Measurements from ENCODE around the gene CHL1.

Gene CHL1

GRCh38 chr3:399647-400046 lies 203.1 kb downstream of the CHL1 start:
- no peak for DNase-seq (ENCODE audit: low spot score)

DNA sequence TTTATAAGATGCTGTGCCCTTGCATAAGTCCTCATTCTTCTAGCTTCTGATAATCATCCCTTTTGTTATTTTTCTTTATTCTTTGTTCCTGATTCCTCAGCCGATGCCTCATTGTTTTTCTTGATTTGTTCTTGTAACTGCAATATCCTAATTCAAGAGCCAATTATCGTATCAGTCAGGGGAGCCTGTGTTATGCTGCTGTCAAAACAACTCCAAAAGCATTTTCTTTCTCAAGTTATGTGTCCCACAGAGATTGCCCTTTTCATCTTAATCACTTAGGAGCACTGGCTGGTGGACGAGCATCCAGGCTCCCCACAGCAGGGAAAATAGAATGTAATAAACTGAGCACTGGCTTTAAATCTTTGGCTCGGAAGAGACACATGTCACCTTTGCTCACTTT lies 207.3 kb downstream of the CHL1 start:
- no peak for DNase-seq (ENCODE audit: low spot score)

- DNase-seq (ENCODE audit: low spot score) = no peak
Measured at GRCh38 chr3:409011-409410, 212.4 kb downstream of the CHL1 start.

DNA sequence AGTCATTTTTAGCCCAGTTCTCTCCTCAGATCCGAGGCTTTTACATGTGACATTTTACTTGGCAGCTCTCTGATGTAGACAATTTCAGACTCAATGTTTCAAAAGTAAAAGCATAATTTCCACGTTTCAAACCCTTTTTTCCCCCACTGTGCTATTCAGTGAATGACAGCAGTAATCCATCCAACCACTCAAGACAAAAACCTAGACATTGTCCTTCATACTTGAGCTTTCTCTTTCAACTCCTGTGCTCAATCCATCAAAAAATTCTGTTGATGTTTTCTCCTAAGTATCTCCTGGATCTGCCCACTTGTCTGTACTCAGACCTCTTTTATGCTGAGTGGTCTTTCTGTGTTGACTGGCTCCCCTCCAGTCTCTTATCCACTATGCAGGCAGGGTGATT lies 214.7 kb downstream of the CHL1 start:
- DNase-seq (ENCODE audit: low spot score) = no peak

- no peak for DNase-seq (ENCODE audit: low spot score)
Measured at GRCh38 chr3:414063-414462, 217.5 kb downstream of the CHL1 start.

GRCh38 chr3:418239-418929 lies 221.8 kb downstream of the CHL1 start:
- DNase-seq (ENCODE audit: low spot score) = no peak

DNA sequence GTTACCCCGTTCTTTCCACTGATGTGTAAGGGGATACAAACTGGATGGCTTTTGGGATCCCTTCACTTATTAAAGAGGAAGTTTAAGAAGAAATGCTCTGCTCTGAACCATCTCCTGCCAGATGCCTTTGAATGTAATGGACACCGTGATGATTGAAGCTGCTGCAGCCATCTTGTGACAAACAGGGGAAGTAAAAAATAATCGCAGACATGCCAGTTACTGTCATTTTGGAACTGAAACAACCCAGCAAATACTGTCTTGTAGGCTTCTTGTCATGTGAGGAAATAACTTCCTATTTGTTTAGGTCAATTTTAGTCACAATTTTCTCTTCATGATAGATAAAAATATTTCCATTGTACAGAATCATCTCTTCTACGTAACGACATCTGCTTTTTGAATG lies 224.0 kb downstream of the CHL1 start:
- no peak for DNase-seq (ENCODE audit: low spot score)

DNA sequence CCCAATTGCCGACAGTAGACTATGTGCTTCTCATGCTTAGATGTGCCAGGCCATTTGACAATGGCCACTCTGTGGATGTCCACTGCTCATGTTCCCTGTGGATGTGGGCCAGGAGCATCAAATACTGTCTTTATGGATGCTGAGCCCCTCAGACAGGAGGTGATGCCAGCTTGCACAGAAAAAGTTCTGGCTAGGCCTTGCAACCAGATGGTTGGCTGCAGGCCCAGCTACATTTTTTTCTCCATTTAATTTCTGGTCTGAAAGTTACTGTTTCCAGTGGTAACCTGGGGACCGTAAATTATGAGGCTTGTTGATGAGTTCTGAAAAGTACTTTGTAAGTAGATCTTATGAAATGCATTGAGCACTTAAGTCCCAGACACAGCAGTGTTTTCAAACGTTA lies 228.5 kb downstream of the CHL1 start:
- DNase-seq (ENCODE audit: low spot score) = no peak

DNA sequence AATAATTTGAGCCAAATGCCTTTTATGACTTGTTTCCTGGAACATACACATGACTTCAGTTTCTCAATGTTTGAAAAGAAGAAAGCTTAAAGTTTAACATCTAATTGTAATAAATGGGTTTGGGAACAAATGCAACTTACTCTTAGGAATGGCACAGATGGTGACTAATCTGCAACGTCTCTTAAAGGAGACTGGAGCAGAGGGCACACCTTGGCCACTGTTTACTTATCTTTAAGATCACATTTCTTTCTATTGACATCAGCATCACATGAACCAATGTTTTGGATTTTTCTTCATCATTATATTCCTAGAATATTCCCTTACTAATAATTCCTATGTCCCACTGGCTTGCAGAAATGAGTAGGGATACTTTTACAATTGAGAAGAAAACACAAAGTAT lies 229.5 kb downstream of the CHL1 start:
- DNase-seq (ENCODE audit: low spot score) = no peak

DNA sequence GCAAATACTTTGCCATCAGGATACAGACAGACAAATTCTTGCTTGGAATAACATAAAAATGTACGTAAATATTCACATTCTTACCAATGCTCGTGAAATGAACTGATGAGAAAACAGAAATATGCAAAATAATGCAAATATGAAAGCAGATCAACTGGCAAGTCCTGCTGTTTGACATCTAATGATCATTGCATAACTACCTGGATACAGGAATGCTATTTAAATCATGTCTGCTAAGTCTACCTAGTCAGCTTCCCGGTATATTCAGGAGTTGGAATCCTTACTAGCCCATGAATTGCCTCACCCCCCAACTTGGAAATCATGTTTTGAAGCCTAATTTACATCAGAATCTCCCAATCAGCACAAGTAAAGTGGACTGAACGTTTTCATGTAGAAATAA lies 230.6 kb downstream of the CHL1 start:
- DNase-seq (ENCODE audit: low spot score) = no peak

- no peak for DNase-seq (ENCODE audit: low spot score)
Measured at GRCh38 chr3:430186-430585, 233.6 kb downstream of the CHL1 start.

DNA sequence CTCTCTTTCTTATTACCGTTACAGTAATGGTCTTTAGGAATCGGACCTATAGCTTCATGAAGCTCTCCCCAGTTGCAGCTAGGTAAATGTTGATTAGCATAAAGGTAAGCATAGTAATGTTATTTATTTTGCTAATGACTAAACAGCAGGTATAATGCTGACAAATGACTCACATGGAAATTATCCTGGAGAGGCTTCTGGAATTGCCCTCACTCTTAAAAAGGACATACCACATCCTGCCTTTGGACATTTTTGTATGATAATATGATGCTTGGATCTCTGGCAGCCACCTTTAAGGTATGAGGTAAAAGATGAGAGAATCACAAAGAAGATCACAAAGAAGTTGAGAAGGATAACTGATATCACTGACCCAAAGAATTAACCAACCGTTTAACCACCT lies 238.6 kb downstream of the CHL1 start:
- no peak for DNase-seq (ENCODE audit: low spot score)

GRCh38 chr3:436053-436452 lies 239.5 kb downstream of the CHL1 start:
- DNase-seq (ENCODE audit: low spot score) = no peak

GRCh38 chr3:440826-441225 lies 244.3 kb downstream of the CHL1 start:
- DNase-seq (ENCODE audit: low spot score) = no peak

GRCh38 chr3:445960-446359 lies 249.4 kb downstream of the CHL1 start:
- no peak for DNase-seq (ENCODE audit: low spot score)

GRCh38 chr3:447671-448070 lies 251.1 kb downstream of the CHL1 start:
- DNase-seq (ENCODE audit: low spot score) = no peak

GRCh38 chr3:449711-450110 lies 253.1 kb downstream of the CHL1 start:
- DNase-seq (ENCODE audit: low spot score) = no peak

- DNase-seq (ENCODE audit: low spot score) = no peak
Measured at GRCh38 chr3:452221-452620, 255.7 kb downstream of the CHL1 start.

- no peak for DNase-seq (ENCODE audit: low spot score)
Measured at GRCh38 chr3:453106-453505, 256.5 kb downstream of the CHL1 start.

DNA sequence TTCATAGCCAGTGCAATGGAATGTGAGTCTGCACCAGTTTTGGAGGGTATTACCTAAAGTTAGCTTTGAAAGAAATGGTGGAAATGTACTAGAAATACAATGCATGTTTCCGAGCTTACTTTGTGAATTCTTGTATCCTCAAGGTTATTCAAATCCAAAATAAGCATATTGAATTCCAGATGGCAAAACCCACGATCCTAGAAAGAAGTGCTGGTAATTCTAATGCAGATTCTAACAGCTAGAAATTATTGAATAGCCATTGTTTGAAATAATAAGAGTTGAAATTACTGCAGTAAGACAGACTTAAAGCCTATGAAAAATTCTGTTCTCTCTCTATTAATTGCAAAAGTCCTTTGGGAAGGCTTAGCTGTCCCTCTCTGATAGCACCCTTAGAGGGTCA lies 258.4 kb downstream of the CHL1 start:
- DNase-seq (ENCODE audit: low spot score) = no peak

- no peak for DNase-seq (ENCODE audit: low spot score)
Measured at GRCh38 chr3:458124-458523, 261.6 kb downstream of the CHL1 start.

DNA sequence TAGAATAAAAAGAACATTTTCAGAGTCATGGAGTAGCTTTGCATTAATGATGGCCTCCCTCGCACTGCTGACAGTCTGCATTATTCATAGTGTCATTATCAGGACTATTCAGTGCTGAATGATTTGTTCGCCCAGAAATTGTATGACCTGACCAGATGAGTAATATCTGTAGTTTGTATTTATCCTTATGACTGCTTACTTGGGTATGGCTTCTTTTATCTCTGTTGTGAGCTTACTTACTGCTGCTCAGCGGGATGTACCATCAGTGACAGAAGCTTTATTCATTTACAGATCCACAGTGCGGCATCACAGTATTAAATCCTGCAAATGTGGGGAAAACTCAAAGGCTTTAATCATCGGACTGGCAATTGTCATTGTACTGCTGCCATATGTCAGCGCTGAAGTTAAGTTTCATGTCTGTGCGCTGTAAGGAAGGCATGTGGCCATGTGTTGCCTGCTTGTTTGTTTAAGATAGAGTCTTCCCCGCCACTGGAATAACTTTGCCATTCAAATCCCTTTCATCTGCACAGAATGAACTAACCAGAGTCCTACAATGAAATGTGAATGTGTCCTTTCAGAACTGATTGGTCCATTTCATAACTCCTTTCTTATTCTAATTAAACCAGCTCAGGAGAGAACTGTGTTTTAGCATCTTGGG lies 262.2 kb downstream of the CHL1 start:
- no peak for DNase-seq (ENCODE audit: low spot score)

Data from ecto neural progenitor cell (in vitro differentiated cells).